ENCODE measurements around the gene MUSTN1.

MUSTN1 gene

DNA sequence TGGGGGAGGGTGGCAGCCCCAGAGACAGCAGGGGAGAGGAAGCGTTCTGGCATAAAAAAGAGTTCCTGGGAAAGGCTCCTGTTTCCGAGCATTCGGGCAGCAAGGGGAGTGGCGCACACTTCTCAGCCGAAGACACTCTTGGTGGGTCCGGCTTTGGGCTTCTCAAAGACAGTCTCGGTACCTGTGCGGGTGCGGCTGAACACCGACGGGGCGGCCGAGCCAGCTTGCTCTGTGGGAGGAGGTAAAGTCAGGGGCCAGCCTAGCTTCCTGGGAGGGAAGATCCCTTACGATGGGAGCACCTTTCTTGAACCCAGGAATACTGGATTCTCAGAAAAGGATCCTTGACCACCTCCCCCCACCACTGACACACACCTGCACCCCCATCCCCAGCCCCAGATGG is 1.6 kb downstream of the MUSTN1 start:
- no peak for DNase-seq (ENCODE audit: low spot score)

DNA sequence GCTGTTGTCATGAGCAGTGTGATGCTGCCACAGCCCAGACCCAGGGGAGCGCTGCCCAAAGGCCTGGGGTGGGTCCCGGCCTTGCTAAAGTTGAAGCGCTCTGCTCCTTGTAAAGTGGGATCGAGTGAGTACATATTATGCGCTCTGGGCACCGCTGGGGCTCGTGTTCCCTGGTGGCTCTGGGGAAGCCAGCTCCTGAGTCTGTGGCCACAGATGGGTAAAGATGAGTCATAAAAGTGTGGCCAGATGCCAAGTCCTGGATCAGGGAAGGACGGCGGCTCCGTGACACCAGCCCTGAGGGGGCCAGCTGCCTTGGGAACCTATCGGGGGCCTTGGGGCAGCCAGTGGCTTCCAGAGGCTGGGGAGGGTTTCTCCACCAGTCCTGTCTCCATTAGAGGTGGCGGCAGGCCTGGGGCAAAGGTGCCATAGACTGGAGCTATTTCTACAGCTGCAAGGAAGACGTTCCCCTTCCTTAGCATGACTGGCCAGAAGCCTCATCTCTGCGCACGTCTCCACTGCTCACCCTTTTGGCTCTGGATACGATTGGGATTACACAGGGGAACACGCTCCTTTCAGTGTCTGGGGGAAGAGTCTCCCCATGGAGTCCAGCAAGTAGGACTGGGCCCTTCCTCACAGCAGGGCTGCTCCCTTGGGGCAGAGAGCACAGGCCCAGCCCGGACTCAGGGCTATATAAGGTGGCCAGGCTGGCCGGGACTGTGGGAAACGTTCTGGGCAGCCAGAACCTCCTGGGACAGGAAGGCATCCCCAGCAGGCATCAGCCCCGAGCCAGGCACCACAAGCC is 3.1 kb downstream of the MUSTN1 start:
- DNase-seq (ENCODE audit: low spot score) = no peak

DNA sequence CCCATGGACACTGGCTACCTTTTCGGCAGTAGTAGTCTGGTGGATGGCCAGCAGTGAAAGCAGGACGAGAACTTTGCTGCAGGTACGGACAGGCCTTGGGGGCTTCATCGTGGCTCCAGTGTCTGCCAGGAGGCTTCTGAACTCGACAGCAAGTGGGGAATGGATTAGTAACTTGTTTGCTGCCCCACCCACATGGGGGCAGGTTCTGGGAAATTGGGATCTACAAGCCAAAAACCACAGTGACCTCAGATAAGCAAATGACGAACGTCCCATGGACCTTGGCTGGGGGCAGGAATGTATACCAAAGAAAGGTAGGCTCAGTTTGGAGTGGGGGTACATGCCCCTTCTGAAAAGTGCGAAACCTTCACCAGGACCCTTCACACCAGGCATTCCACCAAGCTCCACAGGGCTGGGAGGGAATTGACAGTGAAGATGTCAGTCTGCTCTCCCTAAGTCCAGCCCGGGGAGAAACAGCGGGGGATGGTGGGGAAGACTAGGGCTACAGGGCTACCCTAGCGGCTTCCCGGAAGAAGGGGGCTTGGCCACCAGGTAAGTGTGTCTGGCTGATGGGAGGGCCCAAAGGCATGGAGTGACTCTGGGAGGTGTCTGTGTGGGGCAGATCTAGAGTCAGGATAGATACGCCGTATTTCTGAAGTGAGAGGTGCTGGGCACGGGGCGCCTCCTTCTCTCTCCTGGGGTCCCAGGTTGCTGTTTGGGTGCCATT is 4.1 kb downstream of the MUSTN1 start, which contains the start of gene ITIH4:
Gene ITIH4 (minus strand): TSS at position 138 of the 724 bp plus-strand sequence. CDS start 30 bp downstream, at position 108.
- no peak for DNase-seq (ENCODE audit: low spot score)

GRCh38 chr3:52829906-52830463 is 4.8 kb downstream of the MUSTN1 start:
- DNase-seq (ENCODE audit: low spot score) = no peak

DNA sequence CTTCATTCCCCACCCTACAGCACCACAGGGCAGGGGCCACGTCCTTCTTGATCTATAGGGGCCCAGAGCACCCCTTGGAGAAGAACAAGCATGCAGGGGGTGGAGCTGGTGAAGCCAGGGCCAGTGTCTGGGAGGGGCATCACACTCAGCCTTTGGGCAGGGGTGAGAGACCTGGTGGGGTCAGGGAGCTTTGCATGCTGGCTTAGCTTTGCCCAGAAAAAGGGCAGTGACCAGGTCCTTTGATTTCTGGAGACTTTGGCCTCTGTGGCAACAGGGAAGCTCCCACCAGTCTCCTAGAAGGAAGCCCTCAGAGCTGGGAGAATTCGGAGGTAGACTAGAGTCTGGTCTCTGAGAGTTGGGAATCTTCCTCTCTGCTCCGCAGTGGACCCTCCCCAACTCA is 5.3 kb downstream of the MUSTN1 start:
- DNase-seq (ENCODE audit: low spot score) = no peak

GRCh38 chr3:52827866-52828376 is 6.9 kb downstream of the MUSTN1 start:
- DNase-seq (ENCODE audit: low spot score) = no peak

GRCh38 chr3:52827441-52827840 is 7.4 kb downstream of the MUSTN1 start:
- DNase-seq (ENCODE audit: low spot score) = no peak

DNA sequence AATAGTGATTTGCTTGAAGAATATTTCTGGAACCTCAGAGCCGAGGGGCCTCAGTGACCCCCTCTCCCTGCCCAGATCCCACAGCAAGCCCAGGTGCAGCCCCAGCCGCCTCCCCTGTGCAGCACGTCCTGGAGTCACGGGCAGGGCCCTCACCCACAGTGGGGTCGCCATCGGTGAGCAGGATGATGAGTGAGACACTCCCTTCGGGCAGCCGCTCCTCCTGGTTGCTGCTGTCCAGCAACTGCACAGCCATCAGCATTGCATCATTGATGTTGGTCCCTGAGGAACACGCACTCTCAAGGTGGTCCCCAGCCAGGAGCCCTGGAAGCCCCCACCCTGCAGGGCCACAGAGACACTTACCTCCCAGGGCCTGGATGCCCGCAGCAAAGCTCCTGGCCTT is 10.8 kb downstream of the MUSTN1 start:
- DNase-seq (ENCODE audit: low spot score) = no peak

- no peak for DNase-seq (ENCODE audit: low spot score)
Measured at GRCh38 chr3:52822363-52822762, 12.5 kb downstream of the MUSTN1 start.

DNA sequence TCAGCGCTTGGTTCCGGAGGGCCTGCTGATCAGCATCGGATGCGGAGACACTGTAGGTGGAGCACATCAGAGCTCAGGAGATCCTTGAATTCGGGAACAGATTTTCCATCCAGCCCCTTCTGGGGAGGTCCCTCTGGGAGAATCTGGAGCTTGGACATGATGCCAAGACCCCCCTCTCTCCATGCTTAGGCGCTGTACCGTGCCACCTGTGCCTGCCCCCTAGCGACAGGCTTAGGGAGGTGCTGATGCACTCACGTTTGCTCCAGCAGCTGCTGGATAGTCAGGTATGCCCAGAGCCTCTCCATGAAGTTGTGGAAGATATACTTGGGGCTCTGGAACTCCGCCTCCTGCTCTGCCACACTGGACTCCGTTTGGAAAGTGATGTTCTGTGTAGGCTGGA is 14.1 kb downstream of the MUSTN1 start:
- no peak for DNase-seq (ENCODE audit: low spot score)

GRCh38 chr3:52819936-52820335 is 14.9 kb downstream of the MUSTN1 start:
- no peak for DNase-seq (ENCODE audit: low spot score)

GRCh38 chr3:52817860-52818259 is 17.0 kb downstream of the MUSTN1 start:
- no peak for DNase-seq (ENCODE audit: low spot score)

- DNase-seq (ENCODE audit: low spot score) = no peak
Measured at GRCh38 chr3:52817221-52817620, 17.6 kb downstream of the MUSTN1 start.

DNA sequence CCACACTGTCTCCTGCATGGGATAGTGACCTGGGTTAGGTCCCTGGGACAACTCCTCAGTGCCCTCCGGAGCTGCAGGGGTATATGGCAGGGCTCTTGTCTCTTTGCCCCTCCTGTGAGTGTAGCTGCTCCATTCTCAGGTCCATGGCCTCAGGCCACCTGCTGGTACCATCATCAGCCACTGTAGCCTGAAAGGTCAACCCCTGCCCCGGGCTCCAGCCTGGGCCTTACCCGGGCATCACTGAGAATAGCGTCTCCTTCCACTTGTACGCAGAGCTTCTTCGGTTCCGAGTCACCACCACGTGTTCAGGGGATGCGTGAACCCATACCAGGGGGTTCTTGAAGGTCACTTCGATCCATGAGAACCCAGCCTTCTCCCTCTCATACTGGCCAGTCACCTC is 18.2 kb downstream of the MUSTN1 start:
- no peak for DNase-seq (ENCODE audit: low spot score)

DNA sequence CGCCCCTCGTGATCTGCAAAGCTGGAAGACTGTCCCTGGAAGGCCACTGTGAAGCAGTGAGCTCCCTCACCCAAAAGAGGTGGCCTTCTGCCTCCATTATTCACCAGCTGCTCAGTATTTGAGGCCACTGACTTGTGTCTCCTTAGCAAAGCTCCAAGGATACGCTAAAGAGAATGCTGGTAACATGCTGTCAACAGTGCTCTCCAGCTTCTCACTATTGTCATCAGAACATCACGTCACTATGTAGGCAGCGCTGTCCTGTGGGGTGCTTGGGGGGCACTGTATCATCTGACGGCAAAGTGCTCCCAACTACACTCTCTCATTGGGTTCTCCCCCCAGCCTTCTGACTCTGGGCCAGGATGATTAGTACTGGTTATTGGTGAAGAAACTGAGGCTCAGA is 18.6 kb downstream of the MUSTN1 start:
- DNase-seq (ENCODE audit: low spot score) = no peak

DNA sequence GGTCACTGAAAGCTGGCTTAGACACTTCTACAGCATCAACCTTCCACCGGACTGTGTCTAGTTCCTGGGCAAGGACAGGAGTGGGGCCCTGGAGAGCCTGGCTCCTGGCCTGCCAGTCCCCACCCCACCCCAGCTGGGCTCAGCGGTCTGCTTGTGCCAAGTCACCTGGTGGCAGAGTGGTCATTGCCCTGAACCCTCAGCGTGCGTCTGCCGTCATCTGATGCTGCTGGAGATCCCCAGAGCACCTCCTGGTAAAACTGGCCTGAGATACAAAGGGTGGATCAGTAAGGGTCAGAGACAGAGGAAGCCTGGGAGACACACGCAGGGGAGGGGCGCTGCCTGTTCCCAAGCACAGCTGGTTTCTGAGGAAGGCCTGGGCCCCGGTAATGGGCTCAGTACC is 21.0 kb downstream of the MUSTN1 start:
- no peak for DNase-seq (ENCODE audit: low spot score)

GRCh38 chr3:52811452-52812011 is 23.3 kb downstream of the MUSTN1 start:
- no peak for DNase-seq (ENCODE audit: low spot score)

GRCh38 chr3:52810923-52811322 is 23.9 kb downstream of the MUSTN1 start:
- DNase-seq (ENCODE audit: low spot score) = no peak

DNA sequence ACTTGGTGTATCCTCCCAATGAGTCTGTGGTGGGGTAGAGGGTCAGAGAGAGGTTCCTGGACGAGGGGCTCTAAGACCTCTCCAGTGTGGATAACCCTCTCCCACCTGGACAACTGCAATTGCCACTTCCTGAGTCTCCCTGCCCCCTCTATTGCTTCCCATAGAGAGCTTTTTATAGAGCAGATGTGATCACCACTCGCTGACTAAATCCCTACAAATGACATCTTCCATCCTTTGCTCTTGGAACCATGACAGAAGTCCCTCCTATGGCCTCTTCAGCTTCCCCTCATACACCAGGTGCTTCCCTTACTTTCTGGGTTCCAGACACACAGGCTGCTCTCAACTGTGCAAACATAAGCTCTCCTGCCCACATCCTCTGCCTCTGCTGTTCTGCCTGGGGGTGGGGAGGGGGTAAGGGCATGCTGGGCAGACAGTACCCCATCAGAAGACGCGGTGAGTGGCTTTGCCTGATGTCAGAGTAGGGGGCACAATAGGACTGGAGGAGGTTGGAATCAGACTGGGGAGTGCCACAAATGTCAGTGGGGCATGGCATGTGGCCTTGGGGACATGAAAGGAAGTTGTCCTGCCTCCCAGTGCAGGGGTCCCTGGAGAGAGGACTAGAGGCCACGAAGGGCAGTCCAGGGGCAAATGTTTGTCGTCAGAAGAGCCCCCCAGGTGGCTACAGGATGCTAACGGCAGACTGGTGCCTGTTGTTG is 25.0 kb downstream of the MUSTN1 start:
- DNase-seq (ENCODE audit: low spot score) = no peak

DNA sequence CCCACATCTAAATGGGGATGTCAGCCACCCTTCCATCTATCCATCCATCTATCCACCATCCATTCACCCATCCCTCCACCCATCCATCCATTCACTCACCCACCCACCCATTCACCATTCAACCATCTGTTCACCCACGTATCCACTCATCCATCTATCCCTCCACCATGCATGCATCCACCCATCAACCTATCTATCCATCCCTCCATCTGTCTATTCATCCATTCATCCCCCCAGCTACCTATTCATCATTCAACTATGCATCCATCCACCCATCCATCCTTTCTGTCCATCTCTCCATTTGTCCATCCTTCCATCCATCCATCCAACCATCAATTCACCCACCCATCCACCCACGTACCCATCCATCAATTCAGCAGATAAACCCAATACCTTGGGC is 25.7 kb downstream of the MUSTN1 start:
- DNase-seq (ENCODE audit: low spot score) = no peak

DNA sequence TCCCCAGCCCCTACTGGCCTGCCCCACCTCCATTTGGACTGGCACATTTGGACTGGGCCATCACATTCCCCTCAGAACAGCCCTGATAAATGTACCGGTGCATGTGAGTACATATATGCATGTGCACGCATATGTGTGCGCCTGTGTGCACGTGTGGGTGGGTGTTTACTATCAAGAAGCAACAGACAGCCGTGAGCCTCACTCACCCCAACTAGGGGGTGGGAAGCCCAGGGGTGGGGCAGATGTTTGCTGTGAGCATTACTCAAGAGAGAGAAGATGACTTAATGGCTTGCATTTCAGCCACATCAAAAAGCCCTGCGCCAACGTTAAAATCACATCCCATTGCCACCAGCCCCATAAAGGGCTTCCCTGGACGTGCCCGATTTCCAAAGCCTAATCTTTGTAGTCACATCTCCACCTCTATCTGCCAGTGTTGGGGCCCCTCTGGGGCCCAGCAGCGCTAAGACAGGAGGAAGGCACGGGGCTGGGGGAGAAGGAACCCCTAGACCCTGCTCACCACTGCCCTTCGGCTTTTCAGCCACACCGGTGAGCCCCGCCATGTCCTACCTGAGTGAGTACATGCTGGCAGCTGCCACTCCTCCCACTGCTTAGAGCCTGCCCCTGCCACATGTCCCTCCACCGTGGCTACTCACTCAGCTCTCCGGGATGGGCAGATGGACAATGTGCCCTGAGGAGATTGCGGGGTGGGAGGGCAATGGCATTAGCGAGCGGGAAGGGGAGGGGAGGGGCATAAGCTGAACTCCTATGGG is 29.4 kb downstream of the MUSTN1 start:
- DNase-seq (ENCODE audit: low spot score) = no peak

All from CD4-positive, alpha-beta T cell treated with Interleukin-15 for 4 hours (primary cell).